ENCODE measurements around the gene RPL11.

DNA sequence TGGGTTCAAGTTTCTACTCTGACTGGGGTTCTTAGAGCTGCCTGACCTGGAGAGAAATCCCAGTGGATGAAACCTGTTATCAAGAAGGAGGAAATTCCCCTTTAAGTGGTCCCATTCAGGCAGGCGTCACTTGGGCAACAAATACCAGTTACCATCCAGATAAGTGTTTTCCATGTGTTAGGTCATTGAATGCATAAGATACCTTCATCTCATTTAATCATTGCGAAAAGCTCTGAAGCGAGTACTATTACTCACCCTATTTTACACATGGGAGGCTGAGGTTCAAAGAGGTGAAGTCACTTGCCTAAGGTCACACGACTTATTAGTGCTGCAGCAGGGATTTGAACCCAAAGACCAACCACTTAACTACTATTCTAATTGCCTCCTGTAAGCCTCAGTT, 45.5 kb upstream of the RPL11 start:
- no peak for TF ChIP-seq YY1 (IDR thresholded peaks at IDR 0.05; ENCODE audit: low read depth)
- TF ChIP-seq EP300 (IDR thresholded peaks at IDR 0.05; ENCODE audit: borderline replicate concordance) = no peak
- TF ChIP-seq NFIC (IDR thresholded peaks at IDR 0.05) = no peak
- no peak for TF ChIP-seq ZBTB7A (IDR thresholded peaks at IDR 0.05; ENCODE audit: low read depth)
- TF ChIP-seq, protein P1, sequence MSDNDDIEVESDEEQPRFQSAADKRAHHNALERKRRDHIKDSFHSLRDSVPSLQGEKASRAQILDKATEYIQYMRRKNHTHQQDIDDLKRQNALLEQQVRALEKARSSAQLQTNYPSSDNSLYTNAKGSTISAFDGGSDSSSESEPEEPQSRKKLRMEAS (IDR thresholded peaks at IDR 0.05) = no peak
- TF ChIP-seq TAF1 (IDR thresholded peaks at IDR 0.05; ENCODE audit: low read depth) = no peak
